Measurements from ENCODE around the gene PLAC9. TPM values are rescaled to one million over a fixed set of nuclear protein-coding genes. Genes with fewer than 3 reads are reported as not detected.

Gene PLAC9
- total RNA-seq, 3 donors from 2014 or later: 7.5 to 66.2 (median 13.4) TPM

DNA sequence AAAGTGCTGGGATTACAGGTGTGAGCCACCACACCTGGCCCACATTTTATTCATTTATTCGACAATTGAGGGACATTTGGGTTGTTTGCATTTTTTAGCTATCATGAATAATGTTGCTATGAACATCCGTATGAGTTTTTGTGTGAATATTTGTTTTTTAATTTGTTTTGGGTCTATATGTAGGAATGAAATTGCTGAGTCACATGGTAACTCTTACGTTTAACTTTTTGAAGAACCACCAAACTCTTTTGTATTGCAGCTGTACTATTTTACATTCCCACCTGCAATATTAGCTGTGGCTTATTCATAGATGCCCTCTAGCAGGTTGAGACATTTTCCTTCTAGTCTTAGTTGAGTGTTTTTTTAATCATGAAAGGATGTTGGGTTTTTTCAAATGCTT lies 14.4 kb downstream of the PLAC9 start:
- no peak for DNase-seq (ENCODE audit: low spot score in 2 of 2)
- Histone ChIP-seq H3K4me1 (peaks cover 0 to 11% of the 10 kb centered on the region in 2 donors), H3K9me3 (peaks cover 10% of the 10 kb centered on the region in 2 donors), H3K36me3 (no peaks in the 10 kb centered on the region), H3K27ac (no peak overlapping the region), H3K27me3 (no peaks in the 10 kb centered on the region), H3K4me3 (no peak overlapping the region)
- no peak for TF ChIP-seq POLR2A (IDR thresholded peaks at IDR 0.05)
- no peak for TF ChIP-seq POLR2AphosphoS5 (IDR thresholded peaks at IDR 0.05)
- TF ChIP-seq, protein P1, sequence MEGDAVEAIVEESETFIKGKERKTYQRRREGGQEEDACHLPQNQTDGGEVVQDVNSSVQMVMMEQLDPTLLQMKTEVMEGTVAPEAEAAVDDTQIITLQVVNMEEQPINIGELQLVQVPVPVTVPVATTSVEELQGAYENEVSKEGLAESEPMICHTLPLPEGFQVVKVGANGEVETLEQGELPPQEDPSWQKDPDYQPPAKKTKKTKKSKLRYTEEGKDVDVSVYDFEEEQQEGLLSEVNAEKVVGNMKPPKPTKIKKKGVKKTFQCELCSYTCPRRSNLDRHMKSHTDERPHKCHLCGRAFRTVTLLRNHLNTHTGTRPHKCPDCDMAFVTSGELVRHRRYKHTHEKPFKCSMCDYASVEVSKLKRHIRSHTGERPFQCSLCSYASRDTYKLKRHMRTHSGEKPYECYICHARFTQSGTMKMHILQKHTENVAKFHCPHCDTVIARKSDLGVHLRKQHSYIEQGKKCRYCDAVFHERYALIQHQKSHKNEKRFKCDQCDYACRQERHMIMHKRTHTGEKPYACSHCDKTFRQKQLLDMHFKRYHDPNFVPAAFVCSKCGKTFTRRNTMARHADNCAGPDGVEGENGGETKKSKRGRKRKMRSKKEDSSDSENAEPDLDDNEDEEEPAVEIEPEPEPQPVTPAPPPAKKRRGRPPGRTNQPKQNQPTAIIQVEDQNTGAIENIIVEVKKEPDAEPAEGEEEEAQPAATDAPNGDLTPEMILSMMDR (IDR thresholded peaks at IDR 0.05): no peak
- intact Hi-C loops (cut with DNase I; ENCODE audit: low total_unique reads): no loop called here

DNA sequence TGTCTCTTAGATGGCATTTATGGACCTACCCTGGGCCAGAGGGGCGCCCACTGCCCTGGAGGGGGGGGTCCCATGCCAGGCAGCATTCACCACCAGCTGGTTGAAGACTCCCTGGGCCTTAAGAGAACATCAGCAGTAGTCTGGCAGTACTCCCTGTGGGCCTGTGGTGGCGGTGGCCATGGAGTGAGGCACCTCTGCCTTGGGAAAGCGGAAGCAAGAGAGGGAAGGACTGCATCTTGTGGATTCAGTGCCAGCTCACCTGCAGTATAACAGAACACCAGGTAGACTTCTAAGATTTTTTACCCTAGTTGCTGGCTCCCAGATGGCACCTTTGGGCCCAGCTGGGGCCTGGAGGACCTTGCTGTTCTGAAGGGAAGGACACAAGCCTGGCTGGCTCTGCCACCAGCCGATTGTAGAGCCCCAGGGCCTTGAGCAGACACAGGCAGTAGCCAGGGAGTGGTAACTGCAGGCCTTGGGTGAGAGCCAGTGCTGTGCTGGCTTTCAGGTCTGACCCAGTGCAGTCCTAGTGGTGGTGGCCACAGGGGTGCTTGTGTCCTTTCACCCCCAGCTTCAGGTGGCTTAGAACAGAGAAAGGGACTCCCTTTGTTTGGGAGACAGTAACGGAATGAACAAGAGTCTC lies 15.8 kb downstream of the PLAC9 start:
- TF ChIP-seq, protein P1 (IDR thresholded peaks at IDR 0.05): no peak
- TF ChIP-seq POLR2AphosphoS5 (IDR thresholded peaks at IDR 0.05) (no peak), POLR2A (IDR thresholded peaks at IDR 0.05) (no peak)
- Histone ChIP-seq H3K9me3 (peaks cover 10% of the 10 kb centered on the region in 2 donors), H3K4me1 (peaks cover 0 to 11% of the 10 kb centered on the region in 2 donors), H3K27me3 (no peaks in the 10 kb centered on the region), H3K36me3 (no peaks in the 10 kb centered on the region), H3K27ac (no peak overlapping the region), H3K4me3 (no peak overlapping the region)
- no peak for DNase-seq (ENCODE audit: low spot score in 2 of 2)
- intact Hi-C loops (cut with DNase I; ENCODE audit: low total_unique reads): no loop called here

DNA sequence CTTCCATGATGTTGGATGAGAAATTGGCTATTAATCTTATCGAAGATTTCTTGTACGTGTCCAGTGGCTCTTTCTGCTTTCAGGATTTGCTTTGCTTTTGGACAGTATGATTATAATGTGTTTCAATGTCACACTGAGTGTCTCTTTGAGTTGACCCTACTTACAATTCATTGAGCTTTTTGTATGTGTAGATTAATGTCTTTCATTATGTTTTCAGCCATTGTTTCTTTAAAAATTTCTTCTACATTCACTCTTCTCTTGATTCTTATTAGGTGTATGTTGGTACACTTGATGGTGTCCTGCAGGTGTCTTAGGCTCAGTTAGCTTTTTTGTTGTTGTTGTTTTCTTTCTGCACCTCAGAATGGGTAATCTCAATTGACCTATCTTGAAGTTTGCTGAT lies 16.6 kb downstream of the PLAC9 start:
- H3K27ac ChIP-seq: no peak overlapping the region
- intact Hi-C loops (cut with DNase I; ENCODE audit: low total_unique reads): no loop called here
- no peak overlapping the region for H3K4me3 ChIP-seq
- TF ChIP-seq, protein P1 (IDR thresholded peaks at IDR 0.05): no peak
- TF ChIP-seq POLR2A (IDR thresholded peaks at IDR 0.05) (no peak), POLR2AphosphoS5 (IDR thresholded peaks at IDR 0.05) (no peak)
- no peak for DNase-seq (ENCODE audit: low spot score in 2 of 2)
- H3K36me3 ChIP-seq: no peaks in the 10 kb centered on the region
- H3K4me1 ChIP-seq: peaks cover 0 to 7% of the 10 kb centered on the region in 2 donors
- H3K27me3 ChIP-seq: no peaks in the 10 kb centered on the region
- H3K9me3 ChIP-seq: peaks cover 10% of the 10 kb centered on the region in 2 donors

DNA sequence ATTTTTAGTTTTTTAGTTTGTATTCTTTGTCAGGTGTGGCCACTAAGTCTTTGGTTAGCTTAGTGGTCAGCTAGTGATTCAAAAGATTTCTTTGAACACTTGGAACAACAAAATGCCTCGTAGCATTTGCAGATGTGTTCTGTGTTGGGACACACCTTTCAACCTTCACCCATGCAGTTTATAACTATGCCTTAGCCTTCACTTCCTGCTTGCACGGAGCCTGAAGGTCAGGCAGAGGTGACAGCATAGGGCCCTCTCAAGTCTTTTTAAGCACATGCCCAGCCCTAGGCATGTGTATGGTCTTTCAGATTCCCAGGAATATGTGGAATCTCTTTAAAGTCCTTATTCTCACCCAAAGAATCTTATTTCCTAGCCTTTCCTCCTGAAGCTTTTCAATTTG lies 17.6 kb downstream of the PLAC9 start:
- TF ChIP-seq POLR2AphosphoS5 (IDR thresholded peaks at IDR 0.05) (no peak), POLR2A (IDR thresholded peaks at IDR 0.05) (no peak)
- TF ChIP-seq, protein P1 (IDR thresholded peaks at IDR 0.05): no peak
- Histone ChIP-seq H3K27ac (no peak overlapping the region), H3K4me3 (no peak overlapping the region), H3K4me1 (no peaks in the 10 kb centered on the region), H3K27me3 (no peaks in the 10 kb centered on the region), H3K36me3 (no peaks in the 10 kb centered on the region), H3K9me3 (peaks cover 10% of the 10 kb centered on the region in 2 donors)
- DNase-seq (ENCODE audit: low spot score in 2 of 2): no peak
- intact Hi-C loops (cut with DNase I; ENCODE audit: low total_unique reads): no loop called here

DNA sequence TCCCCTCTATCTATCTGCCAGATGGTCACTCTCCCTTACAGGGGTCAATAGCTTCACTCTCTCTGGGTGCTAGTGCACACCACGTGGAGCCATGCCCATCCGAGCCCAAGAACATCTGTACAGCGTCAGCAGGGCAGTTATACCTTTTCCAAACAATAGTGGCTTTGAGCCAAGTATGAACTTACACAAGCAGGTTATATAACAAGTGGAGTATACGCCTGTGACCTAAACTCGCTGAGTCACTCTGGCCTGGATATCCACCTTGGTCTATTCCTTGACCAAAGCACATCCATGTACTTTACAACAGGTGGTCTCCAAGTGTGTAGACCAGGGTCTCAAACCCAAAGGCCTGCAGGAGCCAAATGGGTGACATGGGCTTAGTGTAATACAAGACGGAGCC lies 20.3 kb downstream of the PLAC9 start:
- H3K9me3 ChIP-seq: peaks cover 10% of the 10 kb centered on the region in 2 donors
- intact Hi-C loops (cut with DNase I; ENCODE audit: low total_unique reads): no loop called here
- no peak for DNase-seq (ENCODE audit: low spot score in 2 of 2)
- H3K27me3 ChIP-seq: no peaks in the 10 kb centered on the region
- H3K27ac ChIP-seq: no peak overlapping the region
- no peaks in the 10 kb centered on the region for H3K36me3 ChIP-seq
- no peaks in the 10 kb centered on the region for H3K4me1 ChIP-seq
- TF ChIP-seq POLR2A (IDR thresholded peaks at IDR 0.05) (no peak), POLR2AphosphoS5 (IDR thresholded peaks at IDR 0.05) (no peak)
- TF ChIP-seq, protein P1 (IDR thresholded peaks at IDR 0.05): no peak
- H3K4me3 ChIP-seq: no peak overlapping the region

Data from breast epithelium (tissue), 4 donors.